ENCODE results near the gene COLEC11. TPM values are rescaled to one million over a fixed set of nuclear protein-coding genes. Genes with fewer than 3 reads are reported as not detected.

COLEC11 gene
- total and polyA plus RNA-seq, 10 of the 15 experiments (the other 5 are each of a cell fraction or from before 2014, with no cell fraction given), result 0.08 to 0.74 (median 0.14) TPM; not detected in 4

- Histone ChIP-seq H3K27me3 (replicated peaks in 1 of 2; ENCODE audit: control insufficient read depth in 2 of 2, insufficient read depth in 2 of 2, low read length in 1 of 2) (no peaks in the 10 kb centered on the region), H3K79me2 (ENCODE audit: control insufficient read depth, insufficient read depth, low read length) (no peaks in the 10 kb centered on the region), H3K4me2 (ENCODE audit: control insufficient read depth, insufficient read depth) (no peak overlapping the region), H3K4me3 (no peak overlapping the region), H3K9ac (ENCODE audit: control insufficient read depth, insufficient read depth, low read length) (no peak overlapping the region), H3K4me1 (ENCODE audit: control insufficient read depth, insufficient read depth, low read length) (no peaks in the 10 kb centered on the region), H3K36me3 (ENCODE audit: control insufficient read depth in 2 of 2, insufficient read depth in 2 of 2, low read length in 1 of 2) (no peaks in the 10 kb centered on the region), H2AFZ (ENCODE audit: control insufficient read depth, low read depth, low read length) (no peak overlapping the region), H3K9me3 (replicated peaks; ENCODE audit: control insufficient read depth, insufficient read depth, low read length) (no peaks in the 10 kb centered on the region), H4K20me1 (ENCODE audit: control insufficient read depth, insufficient read depth) (no peaks in the 10 kb centered on the region), H3K27ac (ENCODE audit: control insufficient read depth, insufficient read depth) (no peak overlapping the region)
- in situ Hi-C loops (cut with MboI), result no loop called here
- no peak for FAIRE-seq
- intact Hi-C loops (cut with micrococcal nuclease; ENCODE audit: unreplicated experiment), result no loop called here
- POLR2A ChIA-PET, result interaction anchor here (0.6 kb wide), 1 partner anchor 9 kb away, joined by 8 read pairs; no protein-coding TSS in a partner anchor
- TF ChIP-seq MTA2 (IDR thresholded peaks at IDR 0.05; ENCODE audit: low read depth) (no peak), KLF5 (IDR thresholded peaks at IDR 0.05; ENCODE audit: partially characterized antibody) (no peak), SP1 (IDR thresholded peaks at IDR 0.05; ENCODE audit: low read depth, low read length) (no peak), IRF3 (IDR thresholded peaks at IDR 0.05) (no peak), YBX1 (IDR thresholded peaks at IDR 0.05) (no peak), MYC (IDR thresholded peaks at IDR 0.05; ENCODE audit: insufficient read depth, insufficient read length, insufficient replicate concordance, low read length, severe bottlenecking) (no peak), JUND (IDR thresholded peaks at IDR 0.05; ENCODE audit: low read depth, low read length) (no peak), RCOR1 (conservative IDR thresholded peaks at IDR 0.05; ENCODE audit: low read depth, low read length) (no peak), RELA (IDR thresholded peaks at IDR 0.05; ENCODE audit: borderline replicate concordance, partially characterized antibody) (no peak), IRF4 (IDR thresholded peaks at IDR 0.05; ENCODE audit: low read depth, low read length) (no peak)
- TF ChIP-seq, protein P1, sequence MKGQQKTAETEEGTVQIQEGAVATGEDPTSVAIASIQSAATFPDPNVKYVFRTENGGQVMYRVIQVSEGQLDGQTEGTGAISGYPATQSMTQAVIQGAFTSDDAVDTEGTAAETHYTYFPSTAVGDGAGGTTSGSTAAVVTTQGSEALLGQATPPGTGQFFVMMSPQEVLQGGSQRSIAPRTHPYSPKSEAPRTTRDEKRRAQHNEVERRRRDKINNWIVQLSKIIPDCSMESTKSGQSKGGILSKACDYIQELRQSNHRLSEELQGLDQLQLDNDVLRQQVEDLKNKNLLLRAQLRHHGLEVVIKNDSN (IDR thresholded peaks at IDR 0.05; ENCODE audit: borderline replicate concordance, extremely low read length, insufficient read depth, low read depth, low read length), result no peak
- TF ChIP-seq, protein P2, sequence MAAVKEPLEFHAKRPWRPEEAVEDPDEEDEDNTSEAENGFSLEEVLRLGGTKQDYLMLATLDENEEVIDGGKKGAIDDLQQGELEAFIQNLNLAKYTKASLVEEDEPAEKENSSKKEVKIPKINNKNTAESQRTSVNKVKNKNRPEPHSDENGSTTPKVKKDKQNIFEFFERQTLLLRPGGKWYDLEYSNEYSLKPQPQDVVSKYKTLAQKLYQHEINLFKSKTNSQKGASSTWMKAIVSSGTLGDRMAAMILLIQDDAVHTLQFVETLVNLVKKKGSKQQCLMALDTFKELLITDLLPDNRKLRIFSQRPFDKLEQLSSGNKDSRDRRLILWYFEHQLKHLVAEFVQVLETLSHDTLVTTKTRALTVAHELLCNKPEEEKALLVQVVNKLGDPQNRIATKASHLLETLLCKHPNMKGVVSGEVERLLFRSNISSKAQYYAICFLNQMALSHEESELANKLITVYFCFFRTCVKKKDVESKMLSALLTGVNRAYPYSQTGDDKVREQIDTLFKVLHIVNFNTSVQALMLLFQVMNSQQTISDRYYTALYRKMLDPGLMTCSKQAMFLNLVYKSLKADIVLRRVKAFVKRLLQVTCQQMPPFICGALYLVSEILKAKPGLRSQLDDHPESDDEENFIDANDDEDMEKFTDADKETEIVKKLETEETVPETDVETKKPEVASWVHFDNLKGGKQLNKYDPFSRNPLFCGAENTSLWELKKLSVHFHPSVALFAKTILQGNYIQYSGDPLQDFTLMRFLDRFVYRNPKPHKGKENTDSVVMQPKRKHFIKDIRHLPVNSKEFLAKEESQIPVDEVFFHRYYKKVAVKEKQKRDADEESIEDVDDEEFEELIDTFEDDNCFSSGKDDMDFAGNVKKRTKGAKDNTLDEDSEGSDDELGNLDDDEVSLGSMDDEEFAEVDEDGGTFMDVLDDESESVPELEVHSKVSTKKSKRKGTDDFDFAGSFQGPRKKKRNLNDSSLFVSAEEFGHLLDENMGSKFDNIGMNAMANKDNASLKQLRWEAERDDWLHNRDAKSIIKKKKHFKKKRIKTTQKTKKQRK (IDR thresholded peaks at IDR 0.05; ENCODE audit: low read depth, low read length), result no peak
- no TSS peak for BruUV-seq (replicated peaks)
- SMC1A ChIA-PET (ENCODE audit: uncharacterized antibody, unreplicated experiment), result interaction anchor here (1.3 to 2.0 kb wide), 3 partner anchors 9 to 19 kb away, joined by 3 to 6 read pairs (median 3); no protein-coding TSS in a partner anchor
- ATAC-seq, result no peak
- RAD21 ChIA-PET (ENCODE audit: unreplicated experiment), result no interaction called here
- CTCF ChIA-PET, result no interaction called here
- WGBS (ENCODE audit: insufficient coverage, insufficient replicate concordance, low lambda C conversion rate, missing lambda C conversion rate), result 66% methylated on average over 18 of the region's 18 CpGs
- no peak for DNase-seq (ENCODE audit: low read depth, low spot score)
Observed at GRCh38 chr2:3642521-3643215, 47.8 kb downstream of the COLEC11 start.

Data from GM12878 (cell line).